Body of pancreas (tissue), 4 donors: Measurements from ENCODE around the gene HTR3C.

Source experiments
- CTCF ChIP-seq, 7 experiments: fragments of 450-650 bp in 4 of 7; fragments of 200-600 bp in 3 of 7; sonication (generic) in 3 of 7; IDR thresholded peaks; one replicate each; pipeline ENCODE4 v1.5.1; 2016 to 2019; ENCODE audit warnings: antibody characterized with exemption in 7 of 7
- POLR2A ChIP-seq, 3 donors: fragments of 450-650 bp; IDR thresholded peaks; one replicate each; pipeline ENCODE4 v1.6.1; 2016; ENCODE audit warnings: antibody characterized with exemption in 3 of 3, mild to moderate bottlenecking in 2 of 3

GRCh38 chr3:184092199-184092598 lies 39.4 kb downstream of the HTR3C start:
- TF ChIP-seq CTCF (IDR thresholded peaks at IDR 0.05) (no peak), POLR2A (IDR thresholded peaks at IDR 0.05) (no peak)
